HCT116 (cell line): ENCODE data around the gene KHDC3L. TPM values are rescaled to one million over a fixed set of nuclear protein-coding genes. Genes with fewer than 3 reads are reported as not detected.

Source experiments
- ATAC-seq: fragments of 200-7000 bp; cut with Tn5 transposase; 2 replicates; pipeline ENCODE4 v1.9.1; 2020; ENCODE audit warnings: mild to moderate bottlenecking, moderate library complexity
- Bru-seq: library from RNA; stranded (reverse); fragments of 400-500 nt; gene quantifications from one replicate; lab custom pipeline; 2021; lab: Mats Ljungman, UMichigan
- BruChase-seq, 2 experiments: library from RNA; stranded (reverse); fragments of 400-500 nt; gene quantifications; one replicate each; lab custom pipeline; 2021; lab: Mats Ljungman, UMichigan
- BruUV-seq: library from RNA; stranded (reverse); fragments of 400-500 nt; replicated peaks from 2 replicates; lab custom pipeline; 2021; lab: Mats Ljungman, UMichigan
- CTCF ChIA-PET: fragments of 300-600 bp; sonication (Branson Sonifier 250); formaldehyde crosslinking; loops from one replicate; lab custom pipeline; 2021; ENCODE audit warnings: antibody characterized with exemption; lab: Charles Lee
- POLR2A ChIA-PET: fragments of 300-600, 350-600 bp; sonication (Branson Sonifier 250); formaldehyde crosslinking; loops from one replicate; lab custom pipeline; 2021; ENCODE audit warnings: antibody characterized with exemption; lab: Charles Lee
- RAD21 ChIA-PET, 2 experiments: fragments of 300-600 bp; sonication (Branson Sonifier 250); formaldehyde crosslinking; loops; one replicate each; lab custom pipeline; 2023; ENCODE audit warnings: low total read pairs in 2 of 2; ENCODE audit not compliant: uncharacterized antibody in 2 of 2, unreplicated experiment in 2 of 2, low non-redundant PET in 1 of 2; lab: Charles Lee
- DNase-seq: peaks from one replicate; pipeline ENCODE4 v3.0.0-alpha.2; 2010; ENCODE audit warnings: low read depth, low spot score
- H2AFZ ChIP-seq: fragments of 200-600 bp; shearing (Covaris generic), sonication (generic); 2 replicates; pipeline ENCODE4 v1.6.1; 2017; ENCODE audit warnings: low read depth, mixed run types, mixed read lengths, antibody characterized with exemption, low read length; ENCODE audit not compliant: poor library complexity, severe bottlenecking
- H3K27ac ChIP-seq: 2 replicates; pipeline ENCODE4 v1.5.1; 2012; ENCODE audit warnings: low read depth, low read length
- H3K27me3 ChIP-seq: fragments of 200-600 bp; sonication (generic); 2 replicates; pipeline ENCODE4 v1.6.1; 2016; ENCODE audit warnings: mixed run types, low read length, mixed read lengths; ENCODE audit not compliant: insufficient read depth
- H3K36me3 ChIP-seq, 2 experiments: fragments of 200-500 bp in 1 of 2; fragments of 200-600 bp in 1 of 2; sonication (Bioruptor generic) in 1 of 2; sonication (generic) in 1 of 2; 2 replicates each; pipeline versions ENCODE4 v1.5.1 to v1.6.1; 2014 to 2016; ENCODE audit warnings: low read length in 2 of 2, inconsistent platforms in 1 of 2, mixed read lengths in 1 of 2, mixed run types in 1 of 2; ENCODE audit not compliant: insufficient read depth in 2 of 2, control insufficient read depth in 1 of 2
- H3K4me1 ChIP-seq, 2 experiments: fragments of 200-600 bp in 1 of 2; sonication (generic) in 1 of 2; 2 replicates each; pipeline versions ENCODE4 v1.5.1 to v1.6.1; 2012 to 2017; ENCODE audit warnings: low read length in 2 of 2, inconsistent platforms in 1 of 2, mild to moderate bottlenecking in 1 of 2, mixed read lengths in 1 of 2, mixed run types in 1 of 2, moderate library complexity in 1 of 2; ENCODE audit not compliant: insufficient read depth in 2 of 2, control insufficient read depth in 1 of 2
- H3K4me2 ChIP-seq: fragments of 200-600 bp; sonication (generic); 2 replicates; pipeline ENCODE4 v1.6.1; 2017; ENCODE audit warnings: mixed run types, low read length, mixed read lengths
- H3K4me3 ChIP-seq, 2 experiments: fragments of 200-600 bp in 1 of 2; sonication (generic) in 1 of 2; replicated peaks in 1 of 2; 2 replicates each; pipeline ENCODE4 v1.5.1; 2011 to 2016; ENCODE audit warnings: low read length in 2 of 2, control low read depth in 1 of 2, low read depth in 1 of 2, mild to moderate bottlenecking in 1 of 2, mixed read lengths in 1 of 2, mixed run types in 1 of 2
- H3K79me2 ChIP-seq: fragments of 200-600 bp; sonication (generic); 2 replicates; pipeline ENCODE4 v1.6.1; 2017; ENCODE audit warnings: mild to moderate bottlenecking, mixed run types, low read length, moderate library complexity, mixed read lengths; ENCODE audit not compliant: insufficient read depth
- H3K9ac ChIP-seq: fragments of 200-600 bp; sonication (generic); 2 replicates; pipeline ENCODE4 v1.6.1; 2016; ENCODE audit warnings: low read length, mixed read lengths
- H3K9me2 ChIP-seq: fragments of 200-600 bp; sonication (generic), shearing (Covaris generic); 2 replicates; pipeline ENCODE4 v1.6.1; 2017; ENCODE audit warnings: mixed run types, mild to moderate bottlenecking, moderate library complexity; ENCODE audit not compliant: insufficient read depth
- H3K9me3 ChIP-seq, 2 experiments: fragments of 200-500 bp in 1 of 2; fragments of 200-600 bp in 1 of 2; sonication (Bioruptor generic) in 1 of 2; sonication (generic) in 1 of 2; 2 replicates each; pipeline ENCODE4 v1.6.1; 2014 to 2017; ENCODE audit warnings: low read length in 2 of 2, mixed read lengths in 2 of 2, inconsistent platforms in 1 of 2, low read depth in 1 of 2, mild to moderate bottlenecking in 1 of 2, mixed run types in 1 of 2, moderate library complexity in 1 of 2; ENCODE audit not compliant: control insufficient read depth in 1 of 2, insufficient read depth in 1 of 2
- H4K20me1 ChIP-seq: fragments of 200-600 bp; sonication (generic), shearing (Covaris generic); 2 replicates; pipeline ENCODE4 v1.6.1; 2017; ENCODE audit warnings: mixed run types, mild to moderate bottlenecking, moderate library complexity; ENCODE audit not compliant: insufficient read depth
- JUND ChIP-seq: IDR thresholded peaks from 2 replicates; pipeline ENCODE4 v1.6.1; 2012
- SRF ChIP-seq: IDR thresholded peaks from 2 replicates; pipeline ENCODE4 v1.6.1; 2012; ENCODE audit warnings: low read depth
- intact Hi-C: fragments of 100-400 bp; cut with micrococcal nuclease; formaldehyde crosslinking; loops from 2 replicates; pipeline ENCODE4 v1.10.0; 2022
- long read RNA-seq: library from polyadenylated mRNA; unstranded; transcript quantifications from one replicate; pipeline ENCODE4 v2.0.0, GENCODE V29; 2021; ENCODE audit not compliant: unreplicated experiment
- polyA plus RNA-seq: library from polyadenylated mRNA; unstranded; fragments of >200 nt; gene quantifications from 2 replicates; pipeline ENCODE4 v1.2.1, GENCODE V29; 2012; ENCODE audit warnings: missing spikeins
- total RNA-seq: library from RNA; stranded (reverse); gene quantifications from one replicate; pipeline ENCODE4 v1.2.1, GENCODE V29; 2021; ENCODE audit not compliant: unreplicated experiment
- TF ChIP-seq, protein P1 (sequence below): IDR thresholded peaks from 2 replicates; pipeline ENCODE4 v1.6.1; 2012; ENCODE audit warnings: low read depth

The KHDC3L gene
- total RNA-seq (not detected), Bru-seq, nascent RNA (not detected), BruChase-seq, experiment 1, labeled RNA remaining after a 6-hour chase (percentile 14 among the genes with signal in this experiment), BruChase-seq, experiment 2, labeled RNA remaining after a 2-hour chase (not detected)
- not detected in 2 replicates for polyA plus RNA-seq
- long read RNA-seq = 0 reads

DNA sequence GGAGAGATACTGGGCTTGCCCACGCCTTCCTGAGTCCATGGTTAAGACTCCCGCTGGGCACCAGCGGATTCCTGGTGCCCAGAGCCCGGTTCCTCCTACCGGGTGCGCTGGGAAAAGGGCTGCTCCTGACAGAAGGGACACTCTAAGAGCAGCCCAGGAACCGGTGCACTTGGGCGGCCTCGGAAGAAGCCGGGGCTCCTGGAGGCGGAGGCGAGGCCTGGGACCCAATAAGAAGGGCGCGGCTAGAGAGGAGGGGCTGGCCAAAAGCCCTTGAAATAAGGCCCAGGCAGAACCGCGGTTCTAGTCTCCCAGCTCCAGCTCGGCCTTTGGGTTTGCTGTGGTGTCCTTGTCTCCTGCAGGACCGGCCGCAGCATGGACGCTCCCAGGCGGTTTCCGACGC, at the start of gene KHDC3L:
Gene KHDC3L, plus strand, starts transcription at position 301 of the 400 bp plus-strand sequence. Its CDS starts 72 bp downstream, at position 373.
- H3K9ac ChIP-seq = no peak within 1 kb of the TSS
- ChIA-PET CTCF (no interaction called here), POLR2A (no interaction called here), RAD21 (no interaction called here)
- ATAC-seq (no peak), DNase-seq (no peak)
- H3K9me2 ChIP-seq = no peaks in the 10 kb centered on the region
- no peak within 1 kb of the TSS for H3K4me2 ChIP-seq
- H4K20me1 ChIP-seq = no peaks in the 10 kb centered on the region
- H3K27ac ChIP-seq = no peak within 1 kb of the TSS
- BruUV-seq = no TSS peak
- H3K9me3 ChIP-seq = no peaks in the 10 kb centered on the region
- no peak within 1 kb of the TSS for H2AFZ ChIP-seq
- H3K27me3 ChIP-seq = no peaks in the 10 kb centered on the region
- intact Hi-C loops = no loop called here
- no peaks in the 10 kb centered on the region for H3K79me2 ChIP-seq
- TF ChIP-seq JUND (no peak), SRF (no peak)
- TF ChIP-seq, protein P1, sequence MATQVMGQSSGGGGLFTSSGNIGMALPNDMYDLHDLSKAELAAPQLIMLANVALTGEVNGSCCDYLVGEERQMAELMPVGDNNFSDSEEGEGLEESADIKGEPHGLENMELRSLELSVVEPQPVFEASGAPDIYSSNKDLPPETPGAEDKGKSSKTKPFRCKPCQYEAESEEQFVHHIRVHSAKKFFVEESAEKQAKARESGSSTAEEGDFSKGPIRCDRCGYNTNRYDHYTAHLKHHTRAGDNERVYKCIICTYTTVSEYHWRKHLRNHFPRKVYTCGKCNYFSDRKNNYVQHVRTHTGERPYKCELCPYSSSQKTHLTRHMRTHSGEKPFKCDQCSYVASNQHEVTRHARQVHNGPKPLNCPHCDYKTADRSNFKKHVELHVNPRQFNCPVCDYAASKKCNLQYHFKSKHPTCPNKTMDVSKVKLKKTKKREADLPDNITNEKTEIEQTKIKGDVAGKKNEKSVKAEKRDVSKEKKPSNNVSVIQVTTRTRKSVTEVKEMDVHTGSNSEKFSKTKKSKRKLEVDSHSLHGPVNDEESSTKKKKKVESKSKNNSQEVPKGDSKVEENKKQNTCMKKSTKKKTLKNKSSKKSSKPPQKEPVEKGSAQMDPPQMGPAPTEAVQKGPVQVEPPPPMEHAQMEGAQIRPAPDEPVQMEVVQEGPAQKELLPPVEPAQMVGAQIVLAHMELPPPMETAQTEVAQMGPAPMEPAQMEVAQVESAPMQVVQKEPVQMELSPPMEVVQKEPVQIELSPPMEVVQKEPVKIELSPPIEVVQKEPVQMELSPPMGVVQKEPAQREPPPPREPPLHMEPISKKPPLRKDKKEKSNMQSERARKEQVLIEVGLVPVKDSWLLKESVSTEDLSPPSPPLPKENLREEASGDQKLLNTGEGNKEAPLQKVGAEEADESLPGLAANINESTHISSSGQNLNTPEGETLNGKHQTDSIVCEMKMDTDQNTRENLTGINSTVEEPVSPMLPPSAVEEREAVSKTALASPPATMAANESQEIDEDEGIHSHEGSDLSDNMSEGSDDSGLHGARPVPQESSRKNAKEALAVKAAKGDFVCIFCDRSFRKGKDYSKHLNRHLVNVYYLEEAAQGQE = no peak
- no peaks in the 10 kb centered on the region for H3K36me3 ChIP-seq
- no peak within 1 kb of the TSS for H3K4me3 ChIP-seq
- H3K4me1 ChIP-seq = no peaks in the 10 kb centered on the region
